GM12892 (cell line): ENCODE data around the gene PLXNB2.

Experiments used
- DNase-seq: peaks from one replicate; pipeline ENCODE4 v3.0.0; 2011; ENCODE audit not compliant: insufficient read length
- FAIRE-seq: peaks from 2 replicates; lab custom pipeline; 2011; peaks lifted over from hg19 to GRCh38; lab: Jason Lieb, UNC
- POLR2A ChIP-seq: IDR thresholded peaks from 2 replicates; pipeline ENCODE4 v1.6.1; 2011; ENCODE audit warnings: low read depth, low read length, control low read depth
- POLR2AphosphoS5 ChIP-seq: IDR thresholded peaks from 2 replicates; pipeline ENCODE4 v1.6.1; 2011; ENCODE audit warnings: low read depth, low read length, control low read depth
- TAF1 ChIP-seq: IDR thresholded peaks from 2 replicates; pipeline ENCODE4 v1.6.1; 2011; ENCODE audit warnings: low read depth, mild to moderate bottlenecking, control low read depth, low read length, borderline replicate concordance

The PLXNB2 gene

GRCh38 chr22:50246242-50247175 lies 60.9 kb downstream of the PLXNB2 start:
- no peak; the same call in 1 of the 2 replicates for TF ChIP-seq POLR2A
- TF ChIP-seq TAF1: no peak
- 0 out of 2 replicates have a peak, but pooled peaks have one; percentile 19 for TF ChIP-seq POLR2AphosphoS5
- FAIRE-seq: peak; percentile 5

GRCh38 chr22:50245214-50246072 lies 62.0 kb downstream of the PLXNB2 start:
- no peak; the same call in 1 of the 2 replicates for TF ChIP-seq POLR2A
- FAIRE-seq: no peak
- no peak for DNase-seq

More at GRCh38 chr22:50246242-50247175, 60.9 kb downstream of the PLXNB2 start:
- no peak for DNase-seq

DNA sequence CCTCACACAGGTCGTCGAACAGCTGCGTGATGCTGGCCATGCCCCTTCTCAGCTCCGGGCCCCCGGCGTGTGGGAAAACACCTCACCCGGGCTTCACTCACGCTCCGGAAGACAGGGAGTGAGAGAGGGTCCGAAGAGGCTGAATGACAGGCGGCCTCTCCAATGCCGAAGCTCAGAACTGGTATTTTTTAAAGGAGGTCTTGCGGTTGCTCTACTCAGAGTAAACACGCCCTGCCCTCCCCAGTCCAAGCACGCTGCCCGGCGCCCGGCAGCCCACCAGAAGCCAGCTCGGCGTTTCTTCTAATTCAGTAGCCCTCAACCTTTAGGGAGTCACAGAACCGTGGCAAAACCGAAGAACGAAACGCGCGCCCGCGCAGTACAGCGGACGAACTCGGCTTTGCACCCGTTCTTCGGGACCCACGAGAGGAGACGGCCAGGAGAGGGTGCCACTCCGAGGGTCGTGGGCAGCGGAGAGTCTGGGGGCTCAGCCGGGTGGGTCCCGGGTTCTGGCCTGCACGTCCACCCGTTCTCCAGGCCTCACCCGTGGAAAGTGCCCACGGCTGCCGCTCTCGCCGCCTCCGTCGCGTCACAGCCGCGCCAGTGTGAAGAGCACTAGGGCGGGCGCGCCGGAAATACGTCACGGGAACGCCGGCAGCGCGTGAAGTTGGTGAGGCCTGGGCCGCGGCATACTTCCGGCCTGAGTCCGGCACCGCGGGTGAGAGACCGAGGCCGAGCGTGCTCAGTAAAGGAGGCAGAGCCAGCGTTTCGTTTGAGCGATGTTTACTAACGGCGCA lies 62.8 kb downstream of the PLXNB2 start, which contains the start of gene TUBGCP6:
Gene TUBGCP6, minus strand, starts transcription at position 604 of the 794 bp plus-strand sequence. Its CDS starts 564 bp downstream, at position 40.
- FAIRE-seq: peak; percentile 98
- DNase-seq: peak; percentile 95
- peak; percentile 92 for TF ChIP-seq POLR2A
- peak; percentile 81; the same call in 1 of the 2 replicates for TF ChIP-seq TAF1
- TF ChIP-seq POLR2AphosphoS5: peak; percentile 92

GRCh38 chr22:50243685-50244419 lies 63.6 kb downstream of the PLXNB2 start:
- TF ChIP-seq TAF1: no peak
- no peak for TF ChIP-seq POLR2AphosphoS5
- TF ChIP-seq POLR2A: no peak
- DNase-seq (no peak), FAIRE-seq (peak; percentile 91)

DNA sequence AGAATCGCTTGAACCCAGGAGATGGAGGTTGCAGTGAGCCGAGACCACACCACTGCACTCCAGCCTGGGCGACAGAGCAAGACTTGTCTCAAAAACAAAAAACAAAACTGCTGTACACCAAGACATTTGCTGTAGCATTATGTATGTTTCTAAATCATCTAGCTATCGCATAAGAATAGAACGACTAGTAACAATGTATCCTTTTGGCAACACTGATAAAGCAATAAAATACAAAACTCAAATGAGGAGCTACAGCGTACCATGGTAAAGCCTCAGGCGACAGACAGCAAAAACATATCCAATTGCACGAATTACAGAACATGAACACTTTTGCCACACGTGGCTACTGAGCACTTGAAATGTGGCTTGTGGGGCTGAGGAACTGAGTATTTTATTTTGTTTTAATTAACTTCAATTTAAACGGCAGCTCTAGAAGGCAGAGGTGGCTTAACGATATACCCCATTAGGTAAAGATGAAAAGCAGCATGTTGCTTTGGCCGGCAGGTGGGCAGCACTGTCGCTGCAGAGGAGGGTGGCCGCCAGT lies 65.0 kb downstream of the PLXNB2 start:
- TF ChIP-seq TAF1: no peak
- no peak for TF ChIP-seq POLR2A
- TF ChIP-seq POLR2AphosphoS5: no peak
- no peak for DNase-seq
- FAIRE-seq: peak; percentile 53

- FAIRE-seq: no peak
These were observed 68.7 kb downstream of the PLXNB2 start for GRCh38 chr22:50238755-50239154.

GRCh38 chr22:50236731-50237409 lies 70.6 kb downstream of the PLXNB2 start:
- DNase-seq (no peak), FAIRE-seq (peak; percentile 53)
- TF ChIP-seq POLR2AphosphoS5 (no peak), POLR2A (no peak), TAF1 (no peak)

More at GRCh38 chr22:50238755-50239154, 68.7 kb downstream of the PLXNB2 start:
- TF ChIP-seq POLR2A (no peak), POLR2AphosphoS5 (no peak), TAF1 (no peak)
- DNase-seq: no peak

GRCh38 chr22:50233223-50233622 lies 74.2 kb downstream of the PLXNB2 start:
- TF ChIP-seq TAF1: no peak
- FAIRE-seq: no peak
- no peak for DNase-seq

DNA sequence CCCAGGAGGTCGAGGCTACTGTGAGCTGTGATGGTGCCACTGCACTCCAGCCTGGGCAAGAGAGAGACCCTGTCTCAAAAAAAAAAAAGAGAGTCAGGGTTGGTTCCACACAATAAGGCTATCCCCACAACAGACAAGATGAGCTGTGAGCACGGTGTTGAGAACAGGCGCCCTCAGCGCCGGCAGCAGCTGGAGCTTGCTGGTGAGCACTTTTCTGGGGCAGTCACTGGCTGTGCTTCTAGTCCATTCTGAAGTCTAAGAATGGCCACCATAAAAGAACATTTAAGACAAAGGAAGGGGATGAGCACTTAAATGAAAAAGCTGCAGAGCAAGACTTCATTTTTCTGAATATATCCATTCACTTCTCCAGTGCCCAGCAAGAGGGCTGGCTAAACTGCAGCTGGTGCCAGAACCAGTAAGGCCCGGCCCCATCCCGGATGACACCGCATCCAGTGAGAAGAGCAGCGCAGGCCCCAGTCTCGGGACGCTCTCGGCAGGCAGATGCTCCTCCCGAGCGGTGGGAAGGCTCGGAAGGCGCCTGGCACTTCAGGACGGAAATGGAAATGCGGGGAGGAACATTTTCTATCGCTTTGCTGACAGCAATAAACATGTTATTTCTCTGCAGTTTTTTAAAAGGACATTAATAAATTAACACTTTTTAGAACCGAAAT lies 74.8 kb downstream of the PLXNB2 start:
- TF ChIP-seq POLR2AphosphoS5 (no peak), POLR2A (no peak), TAF1 (no peak)
- no peak for FAIRE-seq
- no peak for DNase-seq

- DNase-seq: no peak
- no peak for FAIRE-seq
- TF ChIP-seq POLR2A: no peak
- no peak for TF ChIP-seq TAF1
- TF ChIP-seq POLR2AphosphoS5: no peak
These were observed 78.1 kb downstream of the PLXNB2 start for GRCh38 chr22:50229370-50229769.
